GM11168 (cell line): Measurements from ENCODE around the gene DNMT3A.

Experiments used
- in situ Hi-C: fragments of 300-500 bp; cut with MboI; formaldehyde crosslinking; loops from one replicate; pipeline ENCODE4 v1.12.0; 2022; ENCODE audit warnings: low sequenced_read_pairs; ENCODE audit not compliant: unreplicated experiment

The DNMT3A gene

GRCh38 chr2:25266399-25266798 is 75.3 kb downstream of the DNMT3A start:
- in situ Hi-C loops, result no loop called here

- in situ Hi-C loops, result no loop called here
These were observed 75.9 kb downstream of the DNMT3A start for GRCh38 chr2:25265802-25266201.

GRCh38 chr2:25265001-25265400 is 76.7 kb downstream of the DNMT3A start:
- in situ Hi-C loops, result no loop called here

- in situ Hi-C loops, result no loop called here
These were observed 79.4 kb downstream of the DNMT3A start for GRCh38 chr2:25262288-25262687.

GRCh38 chr2:25259737-25260124 is 82.0 kb downstream of the DNMT3A start:
- in situ Hi-C loops, result no loop called here

GRCh38 chr2:25258847-25259736 is 82.6 kb downstream of the DNMT3A start:
- in situ Hi-C loops, result no loop called here

- in situ Hi-C loops, result no loop called here
These were observed 83.5 kb downstream of the DNMT3A start for GRCh38 chr2:25257931-25258846.

GRCh38 chr2:25257032-25257552 is 84.6 kb downstream of the DNMT3A start:
- in situ Hi-C loops, result no loop called here

GRCh38 chr2:25256488-25256875 is 85.2 kb downstream of the DNMT3A start:
- in situ Hi-C loops, result no loop called here

GRCh38 chr2:25255745-25256487 is 85.8 kb downstream of the DNMT3A start:
- in situ Hi-C loops, result no loop called here

- in situ Hi-C loops, result no loop called here
These were observed 86.8 kb downstream of the DNMT3A start for GRCh38 chr2:25254961-25255360.

- in situ Hi-C loops, result no loop called here
These were observed 88.5 kb downstream of the DNMT3A start for GRCh38 chr2:25253153-25253626.

GRCh38 chr2:25252291-25253152 is 89.2 kb downstream of the DNMT3A start:
- in situ Hi-C loops, result no loop called here

- in situ Hi-C loops, result no loop called here
These were observed 90.1 kb downstream of the DNMT3A start for GRCh38 chr2:25251422-25252273.

GRCh38 chr2:25251071-25251421 is 90.7 kb downstream of the DNMT3A start:
- in situ Hi-C loops, result no loop called here

- in situ Hi-C loops, result no loop called here
These were observed 91.2 kb downstream of the DNMT3A start for GRCh38 chr2:25250331-25251070.

GRCh38 chr2:25249785-25250184 is 91.9 kb downstream of the DNMT3A start:
- in situ Hi-C loops, result no loop called here
